OCI-LY7 (cell line): Measurements from ENCODE around the gene TTC28. TPM values are rescaled to one million over a fixed set of nuclear protein-coding genes. Genes with fewer than 3 reads are reported as not detected.

Source experiments
- BruUV-seq: library from RNA; stranded (reverse); fragments of 400-500 nt; replicated peaks from 2 replicates; lab custom pipeline; 2021; lab: Mats Ljungman, UMichigan
- CTCF ChIA-PET: fragments of 300-600 bp; sonication (Branson Sonifier 250); formaldehyde crosslinking; loops from one replicate; lab custom pipeline; 2022; ENCODE audit warnings: antibody characterized with exemption; ENCODE audit not compliant: unreplicated experiment; lab: Charles Lee
- POLR2A ChIA-PET: fragments of 300-600 bp; sonication (Branson Sonifier 250); formaldehyde crosslinking; loops from one replicate; lab custom pipeline; 2022; ENCODE audit warnings: antibody characterized with exemption; lab: Charles Lee
- DNase-seq: peaks from one replicate; pipeline ENCODE4 v3.0.0-alpha.2; 2015; ENCODE audit warnings: low spot score
- H2AFZ ChIP-seq: fragments of 200-600 bp; sonication (generic), shearing (Covaris generic); 2 replicates; pipeline ENCODE4 v1.6.1; 2014; ENCODE audit warnings: mild to moderate bottlenecking, antibody characterized with exemption, low read length, moderate library complexity
- H3K27ac ChIP-seq: fragments of 200-600 bp; sonication (generic); 2 replicates; pipeline ENCODE4 v1.5.1; 2014; ENCODE audit warnings: mixed run types, low read depth, mild to moderate bottlenecking, moderate library complexity, low read length, inconsistent platforms; ENCODE audit not compliant: poor library complexity, severe bottlenecking
- H3K36me3 ChIP-seq: fragments of 200-600 bp; sonication (generic); 2 replicates; pipeline ENCODE4 v1.6.1; 2014; ENCODE audit warnings: mild to moderate bottlenecking, antibody characterized with exemption, low read length, moderate library complexity, mixed read lengths; ENCODE audit not compliant: insufficient read depth
- H3K4me1 ChIP-seq: fragments of 200-600 bp; sonication (generic); 2 replicates; pipeline ENCODE4 v1.5.1; 2014; ENCODE audit warnings: mild to moderate bottlenecking, low read length; ENCODE audit not compliant: insufficient read depth, poor library complexity, severe bottlenecking
- H3K4me2 ChIP-seq: fragments of 200-600 bp; sonication (generic); 2 replicates; pipeline ENCODE4 v1.6.1; 2014; ENCODE audit warnings: mild to moderate bottlenecking, low read length
- H3K4me3 ChIP-seq: fragments of 200-600 bp; sonication (generic); 2 replicates; pipeline ENCODE4 v1.5.1; 2014; ENCODE audit warnings: mild to moderate bottlenecking, low read depth, low read length; ENCODE audit not compliant: poor library complexity, severe bottlenecking
- H3K79me2 ChIP-seq: fragments of 200-600 bp; sonication (generic); 2 replicates; pipeline ENCODE4 v1.6.1; 2016; ENCODE audit warnings: low read depth, mild to moderate bottlenecking, low read length, moderate library complexity, mixed read lengths; ENCODE audit not compliant: insufficient read depth
- H3K9me2 ChIP-seq: fragments of 200-600 bp; sonication (generic); 2 replicates; pipeline ENCODE4 v1.6.1; 2016; ENCODE audit warnings: mild to moderate bottlenecking, low read length, mixed read lengths; ENCODE audit not compliant: insufficient read depth
- H3K9me3 ChIP-seq: fragments of 200-600 bp; sonication (generic); 2 replicates; pipeline ENCODE4 v1.6.1; 2014; ENCODE audit warnings: mild to moderate bottlenecking, mixed run types, low read length, mixed read lengths
- H4K20me1 ChIP-seq: fragments of 200-600 bp; sonication (generic); 2 replicates; pipeline ENCODE4 v1.6.1; 2014; ENCODE audit warnings: mild to moderate bottlenecking, antibody characterized with exemption, low read length, moderate library complexity, mixed read lengths; ENCODE audit not compliant: insufficient read depth
- EZH2phosphoT487 ChIP-seq: fragments of 200-600 bp; sonication (generic); IDR thresholded peaks from 2 replicates; pipeline ENCODE4 v1.6.1; 2018; ENCODE audit warnings: low read depth, borderline replicate concordance, mild to moderate bottlenecking, mixed run types, antibody characterized with exemption, low read length, moderate library complexity, mixed read lengths
- intact Hi-C: fragments of 100-400 bp; cut with micrococcal nuclease; formaldehyde crosslinking; loops from one replicate; pipeline ENCODE4 v1.10.0; 2022; ENCODE audit not compliant: unreplicated experiment
- total RNA-seq, 2 experiments: library from RNA; depleted of rRNA in 1 of 2; stranded (reverse); fragments of >200 nt in 1 of 2; shearing (Covaris generic) in 1 of 2; gene quantifications; 2 replicates each; pipeline ENCODE4 v1.2.3, GENCODE V29; 2014 to 2022
- TF ChIP-seq, protein P1 (sequence below): fragments of 200-600 bp; sonication (generic); conservative IDR thresholded peaks from 2 replicates; pipeline ENCODE4 v1.5.1; 2014; ENCODE audit warnings: mild to moderate bottlenecking, antibody characterized with exemption, low read length, moderate library complexity, mixed read lengths

TTC28 gene
- total RNA-seq, 2 experiments from 2014 or later, result under 0.01 to 0.55 TPM

GRCh38 chr22:28230671-28231070 is 449.0 kb downstream of the TTC28 start:
- Histone ChIP-seq H3K4me2 (no peak overlapping the region), H3K27ac (no peak overlapping the region), H3K4me3 (no peak overlapping the region), H3K9me3 (no peaks in the 10 kb centered on the region), H2AFZ (no peak overlapping the region), H3K4me1 (no peaks in the 10 kb centered on the region), H3K79me2 (no peaks in the 10 kb centered on the region), H3K36me3 (no peaks in the 10 kb centered on the region), H4K20me1 (no peaks in the 10 kb centered on the region), H3K9me2 (no peaks in the 10 kb centered on the region)
- DNase-seq, result no peak
- intact Hi-C loops, result no loop called here
- no TSS peak for BruUV-seq
- POLR2A ChIA-PET, result interaction anchor here (0.9 kb wide), 1 partner anchor 101 kb away, joined by 3 read pairs; no protein-coding TSS in a partner anchor
- CTCF ChIA-PET, result no interaction called here
- TF ChIP-seq EZH2phosphoT487, result no peak
- TF ChIP-seq, protein P1, sequence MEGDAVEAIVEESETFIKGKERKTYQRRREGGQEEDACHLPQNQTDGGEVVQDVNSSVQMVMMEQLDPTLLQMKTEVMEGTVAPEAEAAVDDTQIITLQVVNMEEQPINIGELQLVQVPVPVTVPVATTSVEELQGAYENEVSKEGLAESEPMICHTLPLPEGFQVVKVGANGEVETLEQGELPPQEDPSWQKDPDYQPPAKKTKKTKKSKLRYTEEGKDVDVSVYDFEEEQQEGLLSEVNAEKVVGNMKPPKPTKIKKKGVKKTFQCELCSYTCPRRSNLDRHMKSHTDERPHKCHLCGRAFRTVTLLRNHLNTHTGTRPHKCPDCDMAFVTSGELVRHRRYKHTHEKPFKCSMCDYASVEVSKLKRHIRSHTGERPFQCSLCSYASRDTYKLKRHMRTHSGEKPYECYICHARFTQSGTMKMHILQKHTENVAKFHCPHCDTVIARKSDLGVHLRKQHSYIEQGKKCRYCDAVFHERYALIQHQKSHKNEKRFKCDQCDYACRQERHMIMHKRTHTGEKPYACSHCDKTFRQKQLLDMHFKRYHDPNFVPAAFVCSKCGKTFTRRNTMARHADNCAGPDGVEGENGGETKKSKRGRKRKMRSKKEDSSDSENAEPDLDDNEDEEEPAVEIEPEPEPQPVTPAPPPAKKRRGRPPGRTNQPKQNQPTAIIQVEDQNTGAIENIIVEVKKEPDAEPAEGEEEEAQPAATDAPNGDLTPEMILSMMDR, result no peak

DNA sequence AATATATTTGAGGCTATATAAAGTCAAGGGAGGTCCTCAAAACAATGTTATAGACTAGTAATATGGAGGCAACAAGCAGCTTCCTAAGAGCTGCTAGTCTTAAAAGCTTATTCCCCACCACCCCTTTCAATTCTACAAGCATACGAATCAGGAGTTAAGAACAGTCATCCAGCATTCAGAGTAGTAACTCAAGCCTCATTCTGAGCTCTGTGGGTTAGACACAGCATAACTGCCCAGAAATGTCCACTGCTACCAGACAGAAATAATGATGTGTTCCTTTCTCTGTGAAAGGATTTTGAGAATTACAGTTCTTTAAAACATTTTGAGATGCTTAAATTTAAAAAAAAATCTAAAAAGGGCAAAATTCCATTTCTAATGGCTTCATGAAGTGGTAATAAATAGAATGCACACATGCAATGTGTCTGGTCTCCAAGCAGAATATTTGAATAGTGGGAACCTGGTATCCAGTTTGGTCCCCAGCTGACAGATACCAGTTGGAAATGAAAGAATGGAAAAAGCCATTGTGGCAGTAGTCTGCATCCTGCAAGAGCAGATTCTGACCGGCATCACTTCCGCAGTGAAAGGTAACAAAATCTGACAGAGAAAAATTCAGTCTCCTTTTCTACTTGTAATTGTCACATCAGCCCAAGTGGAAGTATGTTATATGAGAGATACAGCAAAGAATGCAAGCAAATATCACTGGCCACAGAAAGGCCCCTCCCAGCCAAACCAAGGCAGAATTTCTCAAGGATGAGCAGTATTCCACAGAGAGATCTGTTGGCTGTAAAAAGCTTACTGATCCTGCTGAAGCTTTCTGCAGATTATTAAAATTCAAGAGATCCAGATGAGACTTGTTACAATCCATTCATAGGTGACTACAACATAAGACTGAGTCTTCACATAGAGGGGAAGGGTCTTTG is 449.8 kb downstream of the TTC28 start:
- Histone ChIP-seq H3K79me2 (no peaks in the 10 kb centered on the region), H4K20me1 (no peaks in the 10 kb centered on the region), H3K9me2 (no peaks in the 10 kb centered on the region), H3K9me3 (no peaks in the 10 kb centered on the region), H3K27ac (no peak overlapping the region), H3K4me1 (no peaks in the 10 kb centered on the region), H3K4me3 (no peak overlapping the region), H2AFZ (no peak overlapping the region), H3K4me2 (no peak overlapping the region), H3K36me3 (no peaks in the 10 kb centered on the region)
- DNase-seq, result no peak
- CTCF ChIA-PET, result no interaction called here
- POLR2A ChIA-PET, result interaction anchor here (0.7 to 1.1 kb wide), 3 partner anchors 10 to 201 kb away, joined by 3 read pairs; no protein-coding TSS in a partner anchor
- intact Hi-C loops, result no loop called here
- TF ChIP-seq, protein P1, result no peak
- no peak for TF ChIP-seq EZH2phosphoT487
- no TSS peak for BruUV-seq

DNA sequence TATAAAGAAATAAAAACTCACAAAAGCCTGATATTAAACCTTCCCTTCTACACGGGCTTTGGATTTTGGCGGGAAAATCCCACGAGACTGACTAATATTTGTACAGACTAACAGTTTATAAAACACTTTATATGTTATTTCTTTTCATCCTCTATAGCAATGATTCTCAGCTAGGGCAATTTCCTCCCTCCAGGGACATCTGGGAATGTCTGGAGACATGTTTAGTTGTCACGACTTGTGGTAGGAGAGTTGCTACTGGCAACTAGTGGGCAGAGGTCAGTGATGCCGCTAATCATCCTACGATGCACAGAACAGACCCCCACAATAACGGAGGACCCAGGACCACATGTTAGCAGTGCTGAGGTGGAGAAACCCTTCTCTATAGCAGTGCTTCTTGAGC is 455.8 kb downstream of the TTC28 start:
- Histone ChIP-seq H3K9me3 (no peaks in the 10 kb centered on the region), H2AFZ (no peak overlapping the region), H3K9me2 (no peaks in the 10 kb centered on the region), H3K79me2 (no peaks in the 10 kb centered on the region), H3K4me1 (no peaks in the 10 kb centered on the region), H4K20me1 (no peaks in the 10 kb centered on the region), H3K27ac (no peak overlapping the region), H3K4me2 (no peak overlapping the region), H3K4me3 (no peak overlapping the region), H3K36me3 (no peaks in the 10 kb centered on the region)
- CTCF ChIA-PET, result no interaction called here
- intact Hi-C loops, result no loop called here
- POLR2A ChIA-PET, result no interaction called here
- DNase-seq, result no peak
- BruUV-seq, result no TSS peak
- TF ChIP-seq, protein P1, result no peak
- TF ChIP-seq EZH2phosphoT487, result no peak
